H1 (cell line): Measurements from ENCODE around the gene GCAT.

Experiments used
- CTCF ChIP-seq, 3 experiments: IDR thresholded peaks; 1 replicate in 2 of 3; 2 replicates in 1 of 3; pipeline versions ENCODE4 v1.5.1 to v1.6.1; 2011; ENCODE audit warnings: low read length in 3 of 3, mild to moderate bottlenecking in 3 of 3, inconsistent platforms in 2 of 3, low read depth in 1 of 3, moderate library complexity in 1 of 3; ENCODE audit not compliant: insufficient read depth in 1 of 3; ENCODE audit errors: control extremely low read depth in 1 of 3
- POLR2A ChIP-seq, 2 experiments: IDR thresholded peaks; 1 replicate in 1 of 2; 2 replicates in 1 of 2; pipeline ENCODE4 v1.6.1; 2011; ENCODE audit warnings: low read depth in 2 of 2, low read length in 2 of 2, mild to moderate bottlenecking in 2 of 2; ENCODE audit errors: control extremely low read depth in 1 of 2
- USF2 ChIP-seq: IDR thresholded peaks from 2 replicates; pipeline ENCODE4 v1.6.1; 2011; ENCODE audit warnings: low read length, improper control_type of control experiment

GRCh38 chr22:37762389-37762836, 45.3 kb upstream of the GCAT start:
- TF ChIP-seq CTCF (IDR thresholded peaks at IDR 0.05; ENCODE audit: control extremely low read depth in 1 of 3, insufficient read depth in 1 of 3, low read depth in 1 of 3, low read length in 3 of 3) (no peak), USF2 (no peak), POLR2A (IDR thresholded peaks at IDR 0.05; ENCODE audit: control extremely low read depth in 1 of 2, low read depth in 2 of 2, low read length in 2 of 2) (no peak)
